Ovary (tissue), 9 donors: ENCODE measurements around the gene AASS. TPM values are rescaled to one million over a fixed set of nuclear protein-coding genes. Genes with fewer than 3 reads are reported as not detected.

ENCODE experiments used
- DNase-seq, 5 donors: peaks; one replicate each; pipeline ENCODE4 v3.0.0-alpha.2; 2019 to 2020
- H3K27ac ChIP-seq, 2 donors: fragments of 200-600 bp; one replicate each; pipeline versions ENCODE4 v1.5.1 to v1.8.0; 2019 to 2022
- H3K27me3 ChIP-seq: fragments of 200-600 bp; one replicate; pipeline ENCODE4 v1.8.0; 2022
- H3K36me3 ChIP-seq: fragments of 200-600 bp; sonication (generic); one replicate; pipeline ENCODE4 v1.5.1; 2019
- H3K4me1 ChIP-seq: one replicate; pipeline ENCODE4 v1.8.1; 2013; ENCODE audit warnings: mild to moderate bottlenecking, moderate library complexity; ENCODE audit not compliant: insufficient read depth
- H3K4me3 ChIP-seq: fragments of 200-600 bp; sonication (generic); one replicate; pipeline ENCODE4 v1.5.1; 2017
- H3K9me3 ChIP-seq, 2 donors: fragments of 200-600 bp in 1 of 2; sonication (generic) in 1 of 2; one replicate each; pipeline versions ENCODE4 v1.5.1 to v1.8.1; 2013 to 2019; ENCODE audit warnings: mild to moderate bottlenecking in 1 of 2, moderate library complexity in 1 of 2
- EP300 ChIP-seq: sonication (generic); formaldehyde crosslinking; IDR thresholded peaks from one replicate; pipeline ENCODE4 v1.6.1; 2017; ENCODE audit warnings: antibody characterized with exemption
- POLR2A ChIP-seq: fragments of 450-650 bp; IDR thresholded peaks from one replicate; pipeline ENCODE4 v1.6.1; 2017; ENCODE audit warnings: antibody characterized with exemption, mild to moderate bottlenecking, moderate library complexity
- WGBS, 3 donors: extraction: QIAGEN DNeasy Blood & Tissue Kit in 1 of 3; methylation state at CpG; one replicate each; pipeline versions ENCODE4 v1.1.5 to v1.1.7; 2013 to 2017; 5-methylcytosine and 5-hydroxymethylcytosine counted together
- intact Hi-C, 4 donors: fragments of 100-400 bp; cut with DNase I; formaldehyde crosslinking; loops; one replicate each; pipeline versions ENCODE4 v1.11.0 to v1.15.1; 2022 to 2023
- polyA plus RNA-seq, 2 donors: library from polyadenylated mRNA; stranded (reverse); fragments of 200-250 nt in 1 of 2; fragments of 350-450 nt in 1 of 2; fragmentation: Illumina TruSeq in 1 of 2; extraction: RNeasy Lipid Tissue Mini Kit (QIAGEN cat#74804) in 1 of 2; gene quantifications; one replicate each; pipeline ENCODE4 v1.2.3, GENCODE V29; 2013 to 2014
- total RNA-seq, 7 donors: library from RNA; depleted of rRNA in 2 of 7; stranded (reverse); fragments of >200 nt in 2 of 7; fragmentation: NEBNext Ultra II Directional in 3 of 7; extraction: Animal tissue kit (Norgen Biotek cat#: 25700) in 3 of 7; gene quantifications; one replicate each; pipeline versions ENCODE4 v1.1.0 to v1.2.4, GENCODE V29; 2016 to 2023
- TF ChIP-seq, protein P1 (sequence below), 3 donors: fragments of 450-650 bp in 2 of 3; fragments of 200-600 bp in 1 of 3; IDR thresholded peaks; one replicate each; pipeline versions ENCODE4 v1.5.1 to v1.8.0; 2016 to 2022; ENCODE audit warnings: antibody characterized with exemption in 3 of 3, mild to moderate bottlenecking in 1 of 3
- donor health status: DM: no; HTN: no; CAD: no; lungs with moderate emphysema.
- donor health status: DM: no; HTN: no; CAD: no.
- donor health status: Bipolar disorder and iron deficiency.
- donor health status: DM: yes; HTN: yes; CAD: no.
- donor health status: DM: no; HTN: no; CAD: no.
- donor health status: DM: yes; HTN: yes; CAD: no.

AASS gene
- total and polyA plus RNA-seq, 9 donors = 26.1 to 97.6 (median 59.0) TPM

GRCh38 chr7:122068046-122068445 lies 76.0 kb downstream of the AASS start:
- Histone ChIP-seq H3K9me3 (no peaks in the 10 kb centered on the region), H3K27me3 (no peaks in the 10 kb centered on the region), H3K4me1 (no peaks in the 10 kb centered on the region), H3K36me3 (no peaks in the 10 kb centered on the region), H3K27ac (no peak overlapping the region), H3K4me3 (no peak overlapping the region)
- TF ChIP-seq POLR2A (no peak), EP300 (no peak)
- no peak for DNase-seq
- intact Hi-C loops = no loop called here
- WGBS, 3 donors = 79 to 88% (median 82%) methylated on average over 1 of the region's 1 CpG

GRCh38 chr7:122067077-122067476 lies 77.0 kb downstream of the AASS start:
- no peak for DNase-seq
- TF ChIP-seq POLR2A (no peak), EP300 (no peak)
- TF ChIP-seq, protein P1, sequence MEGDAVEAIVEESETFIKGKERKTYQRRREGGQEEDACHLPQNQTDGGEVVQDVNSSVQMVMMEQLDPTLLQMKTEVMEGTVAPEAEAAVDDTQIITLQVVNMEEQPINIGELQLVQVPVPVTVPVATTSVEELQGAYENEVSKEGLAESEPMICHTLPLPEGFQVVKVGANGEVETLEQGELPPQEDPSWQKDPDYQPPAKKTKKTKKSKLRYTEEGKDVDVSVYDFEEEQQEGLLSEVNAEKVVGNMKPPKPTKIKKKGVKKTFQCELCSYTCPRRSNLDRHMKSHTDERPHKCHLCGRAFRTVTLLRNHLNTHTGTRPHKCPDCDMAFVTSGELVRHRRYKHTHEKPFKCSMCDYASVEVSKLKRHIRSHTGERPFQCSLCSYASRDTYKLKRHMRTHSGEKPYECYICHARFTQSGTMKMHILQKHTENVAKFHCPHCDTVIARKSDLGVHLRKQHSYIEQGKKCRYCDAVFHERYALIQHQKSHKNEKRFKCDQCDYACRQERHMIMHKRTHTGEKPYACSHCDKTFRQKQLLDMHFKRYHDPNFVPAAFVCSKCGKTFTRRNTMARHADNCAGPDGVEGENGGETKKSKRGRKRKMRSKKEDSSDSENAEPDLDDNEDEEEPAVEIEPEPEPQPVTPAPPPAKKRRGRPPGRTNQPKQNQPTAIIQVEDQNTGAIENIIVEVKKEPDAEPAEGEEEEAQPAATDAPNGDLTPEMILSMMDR (IDR thresholded peaks at IDR 0.05) = no peak

DNA sequence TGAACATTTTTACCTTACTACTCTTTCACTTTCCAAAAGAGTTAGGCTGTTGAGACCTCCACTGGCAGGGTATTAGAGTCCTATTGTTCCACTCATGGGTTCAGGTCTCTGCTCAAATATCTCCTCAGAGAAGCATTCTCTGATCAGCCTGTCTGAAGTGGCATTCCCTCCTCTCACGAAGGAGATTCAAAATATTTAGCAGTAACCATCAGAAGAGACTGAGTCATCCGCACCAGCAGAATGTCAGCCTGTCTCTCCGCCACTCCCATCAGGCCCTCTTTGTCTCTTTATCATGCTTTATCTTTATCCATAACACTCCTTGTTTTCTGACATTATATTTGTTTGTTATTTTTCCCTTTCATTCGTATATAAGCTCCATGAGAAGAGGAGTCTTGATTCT lies 79.1 kb downstream of the AASS start:
- intact Hi-C loops = no loop called here
- Histone ChIP-seq H3K9me3 (no peaks in the 10 kb centered on the region), H3K4me3 (no peak overlapping the region), H3K27me3 (no peaks in the 10 kb centered on the region), H3K4me1 (no peaks in the 10 kb centered on the region), H3K27ac (no peak overlapping the region), H3K36me3 (no peaks in the 10 kb centered on the region)
- no peak for TF ChIP-seq POLR2A
- TF ChIP-seq, protein P1 (IDR thresholded peaks at IDR 0.05) = no peak
- no peak for TF ChIP-seq EP300
- DNase-seq = no peak
- WGBS, 3 donors = 72 to 83% (median 75%) methylated on average over 4 of the region's 4 CpGs

More at GRCh38 chr7:122067077-122067476, 77.0 kb downstream of the AASS start:
- H3K9me3 ChIP-seq = no peaks in the 10 kb centered on the region
- no peaks in the 10 kb centered on the region for H3K4me1 ChIP-seq
- WGBS, 3 donors = 86 to 96% (median 92%) methylated on average over 1 of the region's 1 CpG
- H3K27ac ChIP-seq = no peak overlapping the region
- H3K27me3 ChIP-seq = no peaks in the 10 kb centered on the region
- no peak overlapping the region for H3K4me3 ChIP-seq
- no peaks in the 10 kb centered on the region for H3K36me3 ChIP-seq
- intact Hi-C loops = no loop called here

- intact Hi-C loops = no loop called here
Observed at GRCh38 chr7:122063146-122063545, 80.9 kb downstream of the AASS start.

GRCh38 chr7:122059542-122059941 lies 84.5 kb downstream of the AASS start:
- Histone ChIP-seq H3K4me1 (no peaks in the 10 kb centered on the region), H3K36me3 (no peaks in the 10 kb centered on the region), H3K9me3 (no peaks in the 10 kb centered on the region), H3K27me3 (no peaks in the 10 kb centered on the region), H3K4me3 (no peak overlapping the region), H3K27ac (no peak overlapping the region)
- DNase-seq = no peak
- intact Hi-C loops = no loop called here
- WGBS, 3 donors = 76 to 81% (median 77%) methylated on average over 4 of the region's 4 CpGs
- TF ChIP-seq POLR2A (no peak), EP300 (no peak)
- TF ChIP-seq, protein P1 (IDR thresholded peaks at IDR 0.05) = no peak

More at GRCh38 chr7:122063146-122063545, 80.9 kb downstream of the AASS start:
- Histone ChIP-seq H3K4me3 (no peak overlapping the region), H3K27me3 (no peaks in the 10 kb centered on the region), H3K4me1 (no peaks in the 10 kb centered on the region), H3K36me3 (no peaks in the 10 kb centered on the region), H3K27ac (no peak overlapping the region), H3K9me3 (no peaks in the 10 kb centered on the region)
- no peak for DNase-seq
- TF ChIP-seq, protein P1 (IDR thresholded peaks at IDR 0.05) = no peak
- no peak for TF ChIP-seq EP300
- TF ChIP-seq POLR2A = no peak
